K562 (cell line): ENCODE results near the gene TMEM217. TPM values are rescaled to one million over a fixed set of nuclear protein-coding genes. Genes with fewer than 3 reads are reported as not detected.

ENCODE experiments used
- CHAMP1 ChIP-seq: fragments of 450-650 bp; IDR thresholded peaks from 2 replicates; pipeline ENCODE4 v1.6.1; 2016; ENCODE audit warnings: mild to moderate bottlenecking
- EGR1 ChIP-seq: fragments of 450-650 bp; conservative IDR thresholded peaks from 2 replicates; pipeline ENCODE4 v1.6.1; 2017; ENCODE audit warnings: mild to moderate bottlenecking
- GTF2E2 ChIP-seq: fragments of 200-800 bp; sonication (Bioruptor generic); IDR thresholded peaks from 2 replicates; pipeline ENCODE4 v1.6.1; 2016; ENCODE audit warnings: missing genetic modification characterization, missing compliant biosample characterization
- HDGF ChIP-seq: fragments of 450-650 bp; IDR thresholded peaks from 2 replicates; pipeline ENCODE4 v1.6.1; 2016
- KLF10 ChIP-seq: fragments of 250-450 bp; sonication (Bioruptor Pico); IDR thresholded peaks from 2 replicates; pipeline ENCODE4 v1.6.1; 2021; ENCODE audit warnings: matching md5 sums
- MAFF ChIP-seq: IDR thresholded peaks from 2 replicates; pipeline ENCODE4 v1.6.1; 2012; ENCODE audit warnings: low read length, improper control_type of control experiment
- PKNOX1 ChIP-seq: fragments of 450-650 bp; IDR thresholded peaks from 2 replicates; pipeline ENCODE4 v1.6.1; 2016
- PML ChIP-seq: IDR thresholded peaks from 2 replicates; pipeline ENCODE4 v1.6.1; 2012; ENCODE audit warnings: low read length, inconsistent platforms
- RAD21 ChIP-seq, 2 experiments: fragments of 250-450 bp in 1 of 2; fragments of 450-650 bp in 1 of 2; sonication (Bioruptor Pico) in 1 of 2; formaldehyde crosslinking in 1 of 2; IDR thresholded peaks in 1 of 2; conservative IDR thresholded peaks in 1 of 2; 2 replicates each; pipeline versions ENCODE4 v1.4.0 to v1.8.0; 2020 to 2022; ENCODE audit warnings: mild to moderate bottlenecking in 2 of 2, moderate library complexity in 1 of 2
- SETDB1 ChIP-seq: IDR thresholded peaks from one replicate; pipeline ENCODE4 v1.6.1; 2012; ENCODE audit warnings: low read length, control low read depth, inconsistent platforms
- SIRT6 ChIP-seq: IDR thresholded peaks from one replicate; pipeline ENCODE4 v1.6.1; 2012; ENCODE audit warnings: low read depth, mild to moderate bottlenecking, control low read depth, inconsistent platforms, low read length, moderate library complexity
- SNRNP70 ChIP-seq: fragments of 200-400 bp; formaldehyde crosslinking; optimal IDR thresholded peaks from 2 replicates; pipeline ENCODE3; 2017; ENCODE audit warnings: low read depth, low read length
- ZNF551 ChIP-seq: fragments of 250-450 bp; sonication (Bioruptor Pico); IDR thresholded peaks from 2 replicates; pipeline ENCODE4 v1.5.0; 2021; ENCODE audit warnings: mild to moderate bottlenecking, moderate library complexity
- ZNF696 ChIP-seq: fragments of 250-450 bp; sonication (Bioruptor Pico); conservative IDR thresholded peaks from 2 replicates; pipeline ENCODE4 v1.4.0; 2020; ENCODE audit warnings: mild to moderate bottlenecking, moderate library complexity
- ZNF780A ChIP-seq: fragments of 250-450 bp; sonication (Bioruptor Pico); IDR thresholded peaks from 2 replicates; pipeline ENCODE4 v1.5.0; 2021; ENCODE audit warnings: mild to moderate bottlenecking
- polyA plus RNA-seq, 8 experiments: library from polyadenylated mRNA; depleted of rRNA in 4 of 8; stranded (reverse) in 5 of 8; unstranded in 3 of 8; fragments of >200 nt; fragmentation: Nextera tagmentation in 2 of 8; fragmentation: Illumina TruSeq in 1 of 8; extraction: Ambion mirVana in 2 of 8; extraction: Trizol in 1 of 8; gene quantifications; 2 replicates each; pipeline versions ENCODE4 v1.2.1 to v1.2.3, GENCODE V29; 2011 to 2014; ENCODE audit warnings: inconsistent platforms in 1 of 8, missing spikeins in 1 of 8
- total RNA-seq, 7 experiments: library from RNA; depleted of rRNA in 6 of 7; stranded (reverse); fragments of >200 nt in 6 of 7; fragmentation: Illumina TruSeq in 2 of 7; extraction: Trizol in 2 of 7; gene quantifications; 2 replicates each; pipeline versions ENCODE4 v1.2.1 to v1.2.3, GENCODE V29; 2011 to 2021; ENCODE audit warnings: low replicate concordance in 1 of 7
- TF ChIP-seq, protein P1 (sequence below): sonication (generic); formaldehyde crosslinking; IDR thresholded peaks from 2 replicates; pipeline ENCODE4 v1.8.0; 2023; ENCODE audit warnings: mild to moderate bottlenecking, missing genetic modification reagents
- TF ChIP-seq, protein P2 (sequence below), 2 experiments: IDR thresholded peaks; 2 replicates each; pipeline ENCODE4 v1.6.1; 2012; ENCODE audit warnings: improper control_type of control experiment in 2 of 2, low read depth in 2 of 2, low read length in 2 of 2, borderline replicate concordance in 1 of 2

TMEM217 gene
- total and polyA plus RNA-seq, 9 of the 15 experiments (the other 6 are each of a cell fraction or from before 2014, with no cell fraction given): 1.3 to 8.0 (median 1.9) TPM

DNA sequence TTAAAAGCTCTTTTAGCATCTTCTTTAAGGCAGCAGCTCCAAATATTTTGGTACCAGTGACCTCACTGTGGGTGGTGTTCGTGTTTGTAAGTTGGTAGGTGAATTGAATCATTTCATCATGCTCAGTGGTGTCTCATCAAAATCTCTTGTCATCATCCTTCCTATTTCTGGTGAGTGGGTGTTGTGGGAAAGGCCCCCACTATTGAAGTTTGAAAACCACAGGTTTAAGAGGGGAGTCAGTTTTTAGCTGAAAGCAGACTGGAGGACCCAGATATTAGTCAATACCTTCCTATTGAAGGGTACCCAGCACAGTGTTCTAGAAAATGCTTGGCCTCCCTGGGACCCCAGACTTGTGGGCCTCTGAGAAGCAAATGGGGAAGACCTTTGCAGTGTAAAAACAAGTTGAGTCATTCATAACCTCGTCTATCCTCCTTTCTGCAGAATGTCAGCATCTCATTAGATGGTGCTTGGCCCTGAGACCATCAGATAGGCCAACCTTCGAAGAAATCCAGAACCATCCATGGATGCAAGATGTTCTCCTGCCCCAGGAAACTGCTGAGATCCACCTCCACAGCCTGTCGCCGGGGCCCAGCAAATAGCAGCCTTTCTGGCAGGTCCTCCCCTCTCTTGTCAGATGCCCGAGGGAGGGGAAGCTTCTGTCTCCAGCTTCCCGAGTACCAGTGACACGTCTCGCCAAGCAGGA is 84.3 kb downstream of the TMEM217 start (continued):
- TF ChIP-seq SNRNP70: no peak
- TF ChIP-seq ZNF696: peak; percentile 33; the same call in 1 of the 2 replicates
- peak; percentile 17; the same call in 1 of the 2 replicates for TF ChIP-seq PKNOX1
- peak; percentile 8; the same call in 1 of the 2 replicates for TF ChIP-seq HDGF
- TF ChIP-seq RAD21 (CRISPR knock-in tag; conservative IDR thresholded peaks at IDR 0.05 in 1 of 2, IDR thresholded peaks at IDR 0.05 in 1 of 2): peak in 1 of 2 experiments; percentile 1; a peak in 3 of 4 replicates
- no peak for TF ChIP-seq GTF2E2 (tag)
- peak; percentile 9; the same call in 1 of the 2 replicates for TF ChIP-seq KLF10 (CRISPR knock-in tag)
- TF ChIP-seq SIRT6: peak; percentile 21
- TF ChIP-seq SETDB1: no peak
- no peak for TF ChIP-seq MAFF
- TF ChIP-seq, protein P1, sequence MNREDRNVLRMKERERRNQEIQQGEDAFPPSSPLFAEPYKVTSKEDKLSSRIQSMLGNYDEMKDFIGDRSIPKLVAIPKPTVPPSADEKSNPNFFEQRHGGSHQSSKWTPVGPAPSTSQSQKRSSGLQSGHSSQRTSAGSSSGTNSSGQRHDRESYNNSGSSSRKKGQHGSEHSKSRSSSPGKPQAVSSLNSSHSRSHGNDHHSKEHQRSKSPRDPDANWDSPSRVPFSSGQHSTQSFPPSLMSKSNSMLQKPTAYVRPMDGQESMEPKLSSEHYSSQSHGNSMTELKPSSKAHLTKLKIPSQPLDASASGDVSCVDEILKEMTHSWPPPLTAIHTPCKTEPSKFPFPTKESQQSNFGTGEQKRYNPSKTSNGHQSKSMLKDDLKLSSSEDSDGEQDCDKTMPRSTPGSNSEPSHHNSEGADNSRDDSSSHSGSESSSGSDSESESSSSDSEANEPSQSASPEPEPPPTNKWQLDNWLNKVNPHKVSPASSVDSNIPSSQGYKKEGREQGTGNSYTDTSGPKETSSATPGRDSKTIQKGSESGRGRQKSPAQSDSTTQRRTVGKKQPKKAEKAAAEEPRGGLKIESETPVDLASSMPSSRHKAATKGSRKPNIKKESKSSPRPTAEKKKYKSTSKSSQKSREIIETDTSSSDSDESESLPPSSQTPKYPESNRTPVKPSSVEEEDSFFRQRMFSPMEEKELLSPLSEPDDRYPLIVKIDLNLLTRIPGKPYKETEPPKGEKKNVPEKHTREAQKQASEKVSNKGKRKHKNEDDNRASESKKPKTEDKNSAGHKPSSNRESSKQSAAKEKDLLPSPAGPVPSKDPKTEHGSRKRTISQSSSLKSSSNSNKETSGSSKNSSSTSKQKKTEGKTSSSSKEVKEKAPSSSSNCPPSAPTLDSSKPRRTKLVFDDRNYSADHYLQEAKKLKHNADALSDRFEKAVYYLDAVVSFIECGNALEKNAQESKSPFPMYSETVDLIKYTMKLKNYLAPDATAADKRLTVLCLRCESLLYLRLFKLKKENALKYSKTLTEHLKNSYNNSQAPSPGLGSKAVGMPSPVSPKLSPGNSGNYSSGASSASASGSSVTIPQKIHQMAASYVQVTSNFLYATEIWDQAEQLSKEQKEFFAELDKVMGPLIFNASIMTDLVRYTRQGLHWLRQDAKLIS (CRISPR knock-in tag): no peak
- 0 out of 2 replicates have a peak, but pooled peaks have one; percentile 13 for TF ChIP-seq PML
- no peak for TF ChIP-seq CHAMP1
- peak; percentile 77 for TF ChIP-seq EGR1
- TF ChIP-seq, protein P2, sequence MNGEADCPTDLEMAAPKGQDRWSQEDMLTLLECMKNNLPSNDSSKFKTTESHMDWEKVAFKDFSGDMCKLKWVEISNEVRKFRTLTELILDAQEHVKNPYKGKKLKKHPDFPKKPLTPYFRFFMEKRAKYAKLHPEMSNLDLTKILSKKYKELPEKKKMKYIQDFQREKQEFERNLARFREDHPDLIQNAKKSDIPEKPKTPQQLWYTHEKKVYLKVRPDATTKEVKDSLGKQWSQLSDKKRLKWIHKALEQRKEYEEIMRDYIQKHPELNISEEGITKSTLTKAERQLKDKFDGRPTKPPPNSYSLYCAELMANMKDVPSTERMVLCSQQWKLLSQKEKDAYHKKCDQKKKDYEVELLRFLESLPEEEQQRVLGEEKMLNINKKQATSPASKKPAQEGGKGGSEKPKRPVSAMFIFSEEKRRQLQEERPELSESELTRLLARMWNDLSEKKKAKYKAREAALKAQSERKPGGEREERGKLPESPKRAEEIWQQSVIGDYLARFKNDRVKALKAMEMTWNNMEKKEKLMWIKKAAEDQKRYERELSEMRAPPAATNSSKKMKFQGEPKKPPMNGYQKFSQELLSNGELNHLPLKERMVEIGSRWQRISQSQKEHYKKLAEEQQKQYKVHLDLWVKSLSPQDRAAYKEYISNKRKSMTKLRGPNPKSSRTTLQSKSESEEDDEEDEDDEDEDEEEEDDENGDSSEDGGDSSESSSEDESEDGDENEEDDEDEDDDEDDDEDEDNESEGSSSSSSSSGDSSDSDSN (IDR thresholded peaks at IDR 0.05; ENCODE audit: borderline replicate concordance in 1 of 2, low read depth in 2 of 2, low read length in 2 of 2): peak in 1 of 2 experiments; percentile 82; a peak in 3 of 4 replicates
- TF ChIP-seq ZNF780A (CRISPR knock-in tag): peak; percentile 81; the same call in 1 of the 2 replicates
- 0 out of 2 replicates have a peak, but pooled peaks have one; percentile 29 for TF ChIP-seq ZNF551
